Choroid plexus epithelial cell (primary cell): Measurements from ENCODE around the gene LOXL3.

ENCODE experiments used
- DNase-seq: peaks from one replicate; pipeline ENCODE4 v3.0.0-alpha.2; 2010; ENCODE audit warnings: low read depth
- H3K4me3 ChIP-seq: 2 replicates; pipeline ENCODE4 v1.5.1; 2011; ENCODE audit warnings: low read depth, mild to moderate bottlenecking, control low read depth, low read length, moderate library complexity
- TF ChIP-seq, protein P1 (sequence below): conservative IDR thresholded peaks from 2 replicates; pipeline ENCODE4 v1.5.1; 2011; ENCODE audit warnings: low read depth, mild to moderate bottlenecking, control low read depth, inconsistent platforms, low read length, moderate library complexity

The LOXL3 gene

DNA sequence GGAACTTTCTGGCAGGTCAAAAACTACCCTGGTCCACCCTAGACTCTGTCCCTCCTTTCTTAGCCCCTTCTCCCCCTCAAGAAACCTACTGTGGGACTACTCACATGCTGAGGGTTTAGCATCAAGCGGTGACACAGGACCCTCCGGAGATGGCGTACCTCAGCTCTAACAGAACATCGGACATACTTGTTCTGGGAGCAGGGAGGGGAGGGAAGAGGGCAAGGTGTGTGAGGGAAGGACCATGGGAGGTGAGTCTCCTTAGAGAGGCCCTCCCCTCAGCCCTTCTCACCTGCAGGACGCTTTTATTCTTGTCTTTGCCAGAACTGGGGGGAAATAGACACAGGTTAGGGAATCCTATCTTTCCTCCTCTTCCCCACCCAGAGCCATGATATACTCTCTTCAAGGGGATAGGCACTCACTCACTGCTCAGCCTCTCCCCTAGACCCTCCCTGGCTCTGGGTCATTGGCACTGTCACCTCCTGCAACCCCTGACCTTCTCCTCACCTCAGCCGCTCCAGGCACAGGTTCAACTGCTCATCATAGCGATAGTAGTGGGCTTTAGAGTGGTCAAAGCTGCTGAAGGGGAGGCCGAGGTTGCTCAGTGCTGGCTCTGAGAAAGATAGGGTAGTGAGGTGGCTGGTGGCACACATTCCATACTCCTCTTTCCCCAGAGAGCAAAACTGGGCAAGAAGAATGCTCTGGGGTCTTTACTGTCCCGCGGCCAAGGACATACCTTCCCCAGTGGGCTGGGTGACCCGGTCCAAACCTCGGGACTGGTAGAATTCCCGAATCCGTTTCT is 48.1 kb downstream of the LOXL3 start:
- DNase-seq: no peak
- H3K4me3 ChIP-seq: peak overlapping the region; percentile 4
- TF ChIP-seq, protein P1, sequence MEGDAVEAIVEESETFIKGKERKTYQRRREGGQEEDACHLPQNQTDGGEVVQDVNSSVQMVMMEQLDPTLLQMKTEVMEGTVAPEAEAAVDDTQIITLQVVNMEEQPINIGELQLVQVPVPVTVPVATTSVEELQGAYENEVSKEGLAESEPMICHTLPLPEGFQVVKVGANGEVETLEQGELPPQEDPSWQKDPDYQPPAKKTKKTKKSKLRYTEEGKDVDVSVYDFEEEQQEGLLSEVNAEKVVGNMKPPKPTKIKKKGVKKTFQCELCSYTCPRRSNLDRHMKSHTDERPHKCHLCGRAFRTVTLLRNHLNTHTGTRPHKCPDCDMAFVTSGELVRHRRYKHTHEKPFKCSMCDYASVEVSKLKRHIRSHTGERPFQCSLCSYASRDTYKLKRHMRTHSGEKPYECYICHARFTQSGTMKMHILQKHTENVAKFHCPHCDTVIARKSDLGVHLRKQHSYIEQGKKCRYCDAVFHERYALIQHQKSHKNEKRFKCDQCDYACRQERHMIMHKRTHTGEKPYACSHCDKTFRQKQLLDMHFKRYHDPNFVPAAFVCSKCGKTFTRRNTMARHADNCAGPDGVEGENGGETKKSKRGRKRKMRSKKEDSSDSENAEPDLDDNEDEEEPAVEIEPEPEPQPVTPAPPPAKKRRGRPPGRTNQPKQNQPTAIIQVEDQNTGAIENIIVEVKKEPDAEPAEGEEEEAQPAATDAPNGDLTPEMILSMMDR: no peak

DNA sequence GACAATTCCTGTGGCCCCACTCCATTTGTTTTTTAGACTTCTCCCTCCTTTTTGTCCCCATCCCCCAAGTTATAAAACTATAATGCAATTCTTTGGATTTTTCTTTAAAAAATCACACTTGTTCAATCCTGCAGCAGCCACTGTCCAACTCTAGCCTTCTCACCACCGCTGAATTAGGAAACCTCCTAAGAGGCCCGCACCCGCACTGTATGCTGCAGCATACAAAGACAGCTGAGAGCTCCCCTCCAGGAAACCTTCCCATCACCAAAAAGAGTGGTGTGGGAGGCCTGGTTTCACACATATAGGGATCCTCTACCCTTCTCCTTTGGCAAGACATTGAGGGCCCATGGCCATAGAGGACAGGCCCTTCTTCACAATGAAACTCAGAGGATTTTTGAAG is 49.2 kb downstream of the LOXL3 start:
- no peak for DNase-seq
- TF ChIP-seq, protein P1: no peak
- H3K4me3 ChIP-seq: no peak overlapping the region

DNA sequence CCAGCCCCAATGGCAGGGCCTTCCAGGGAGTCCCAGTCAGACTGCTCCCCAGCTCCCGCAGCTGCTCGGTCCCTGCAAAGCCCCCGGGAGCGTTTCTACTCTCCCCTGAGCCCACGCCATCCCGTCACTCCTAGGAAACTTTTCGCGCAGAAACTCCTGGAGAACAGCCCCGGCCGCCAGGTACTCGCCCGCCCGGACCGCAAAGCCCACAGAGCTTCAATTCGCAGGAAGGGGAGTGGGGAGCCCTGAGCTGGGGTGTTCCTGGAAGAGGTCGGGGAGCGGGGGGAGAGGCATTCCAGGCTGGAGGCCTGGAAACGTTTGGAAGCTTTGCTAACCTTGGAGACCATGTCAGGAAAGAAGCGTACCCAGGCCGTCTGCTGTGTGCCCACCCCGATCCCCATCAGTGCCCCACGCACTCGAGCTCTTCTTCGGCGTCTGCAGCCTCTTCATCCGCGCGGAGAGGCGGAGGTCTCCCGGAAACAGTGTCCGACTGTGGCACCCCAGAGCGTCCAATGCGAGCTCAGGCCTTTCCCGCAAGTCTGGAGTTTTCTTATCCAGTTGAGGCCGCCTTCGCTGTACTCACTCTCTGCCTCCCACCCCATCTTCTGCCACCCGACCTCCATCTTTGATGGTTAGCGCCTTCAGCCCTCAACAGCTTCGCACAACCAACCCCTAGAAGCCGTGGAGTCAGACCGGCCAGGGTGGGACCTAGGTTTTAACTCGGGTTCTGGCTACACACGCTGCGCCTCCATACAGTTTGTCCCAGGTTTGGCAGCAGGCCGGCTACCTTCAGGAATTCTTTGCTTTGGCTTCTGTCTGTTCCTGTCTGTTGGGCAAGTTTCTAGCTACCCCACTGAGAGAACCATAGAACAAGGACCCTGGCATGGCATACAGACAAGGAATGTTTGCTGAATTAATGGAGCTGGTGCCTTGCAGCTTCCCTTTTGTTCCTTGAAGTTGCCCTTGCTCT is 50.0 kb downstream of the LOXL3 start:
- no peak for DNase-seq
- H3K4me3 ChIP-seq: peak overlapping the region; percentile 74
- TF ChIP-seq, protein P1: no peak

DNA sequence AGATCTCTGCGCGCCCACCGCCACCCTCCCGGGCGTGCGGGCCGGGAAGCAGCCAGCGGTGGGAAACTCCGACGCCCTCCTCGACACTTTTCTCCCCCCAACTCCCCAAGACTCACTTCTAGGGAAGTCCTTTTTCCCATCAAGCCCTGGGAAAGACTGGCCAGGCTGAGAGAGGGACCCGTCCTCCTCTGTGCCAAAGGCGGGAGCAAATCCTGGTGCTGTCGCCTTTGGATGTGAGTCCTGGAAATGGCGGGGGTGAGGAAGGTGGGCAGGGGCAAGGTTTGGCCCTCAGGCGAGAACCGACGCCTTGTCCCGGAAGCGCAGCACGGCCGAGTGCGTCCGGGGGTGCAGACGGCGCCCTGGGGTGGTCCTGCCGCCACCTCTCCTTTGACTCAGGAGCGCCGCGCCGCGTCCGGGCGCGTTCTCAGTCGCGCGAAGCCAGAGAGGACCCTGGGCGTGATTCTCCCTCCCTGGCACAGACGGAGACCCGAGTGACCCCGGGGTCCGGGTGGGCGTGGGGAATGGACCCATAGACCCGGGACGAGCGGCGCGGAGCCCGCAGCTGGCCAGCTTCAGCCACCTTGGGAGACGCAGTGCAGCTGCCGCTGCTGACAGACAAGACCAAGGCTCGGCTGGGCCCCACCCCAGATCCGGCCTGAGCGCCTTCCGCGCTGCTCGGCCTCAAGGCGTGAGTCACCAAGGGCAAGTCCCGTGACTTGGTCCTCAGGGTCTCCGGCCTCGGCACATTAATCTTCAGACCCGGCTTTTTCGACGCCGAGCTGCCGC is 50.8 kb downstream of the LOXL3 start:
- peak overlapping the region; percentile 74 for H3K4me3 ChIP-seq
- DNase-seq: peak; percentile 87
- TF ChIP-seq, protein P1: peak; percentile 43

DNA sequence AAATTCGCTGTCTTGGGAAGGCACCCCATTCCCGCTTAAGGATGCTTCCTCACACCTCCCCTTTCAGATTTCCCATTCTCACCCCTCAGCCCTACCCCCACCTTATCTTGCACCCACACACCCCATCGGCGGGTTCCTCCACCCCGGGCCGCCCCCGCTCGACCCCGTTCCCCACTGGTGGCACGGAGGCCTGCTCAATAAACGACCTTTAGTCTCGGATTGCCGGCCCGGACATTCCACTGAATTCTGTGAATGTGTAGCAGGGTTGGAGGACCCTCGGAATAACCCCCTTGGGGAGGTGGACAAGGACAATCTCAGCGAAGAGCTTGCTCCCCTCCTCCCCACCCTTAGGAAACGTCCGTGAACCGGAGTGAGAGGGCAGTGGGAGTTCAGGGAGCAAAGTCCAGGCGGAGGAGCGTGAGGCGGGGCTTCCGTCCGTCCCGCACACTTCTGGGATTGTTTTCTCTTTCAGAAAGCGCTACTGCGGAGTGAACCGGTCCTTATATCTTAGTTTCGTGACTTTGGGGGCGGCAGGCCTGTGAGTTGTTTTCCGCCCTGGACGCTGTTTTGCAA is 51.5 kb downstream of the LOXL3 start:
- H3K4me3 ChIP-seq: peak overlapping the region; percentile 74
- TF ChIP-seq, protein P1: no peak
- DNase-seq: no peak

DNA sequence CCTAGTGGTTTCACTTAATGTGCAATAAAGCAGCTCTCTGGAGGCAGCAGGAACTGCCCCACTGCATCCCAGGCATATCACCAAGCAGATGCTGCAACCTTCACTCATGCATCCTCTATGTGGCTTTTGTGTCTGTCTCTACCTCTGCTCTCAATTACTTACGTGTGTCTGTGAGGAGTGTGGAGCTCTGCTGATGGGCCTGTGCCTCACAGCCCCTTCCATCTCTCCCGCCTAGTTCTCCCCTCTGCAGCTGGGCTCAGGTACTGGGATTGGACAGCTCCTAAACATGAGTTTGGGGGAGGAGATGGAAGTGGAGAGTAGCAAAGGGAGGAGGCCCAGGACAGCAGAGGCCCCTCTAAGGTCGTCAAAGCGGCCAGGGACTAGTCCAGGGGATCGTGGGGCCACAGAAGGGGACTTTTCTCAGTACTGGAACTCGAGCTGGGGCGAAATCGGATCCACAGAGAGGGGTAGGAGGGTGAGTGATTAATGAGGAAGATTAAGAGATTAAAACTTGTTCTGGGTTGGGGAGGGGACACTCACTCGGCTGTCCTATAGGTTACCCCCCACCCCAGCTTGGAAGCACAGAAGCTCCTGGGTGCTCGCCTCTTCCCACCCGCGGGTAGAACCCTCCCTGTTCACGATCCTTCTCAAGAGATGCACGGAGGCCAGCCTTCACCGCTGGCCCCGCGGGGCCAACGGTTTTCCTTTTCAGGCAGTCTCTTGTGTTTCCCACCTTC is 52.2 kb downstream of the LOXL3 start:
- peak overlapping the region; percentile 74 for H3K4me3 ChIP-seq
- TF ChIP-seq, protein P1: no peak
- DNase-seq: no peak
